ENCODE data around the gene PLCB2. TPM values are rescaled to one million over a fixed set of nuclear protein-coding genes. Genes with fewer than 3 reads are reported as not detected.

Gene PLCB2
- total RNA-seq, 1 experiment from 2014 or later = 0.92 TPM

DNA sequence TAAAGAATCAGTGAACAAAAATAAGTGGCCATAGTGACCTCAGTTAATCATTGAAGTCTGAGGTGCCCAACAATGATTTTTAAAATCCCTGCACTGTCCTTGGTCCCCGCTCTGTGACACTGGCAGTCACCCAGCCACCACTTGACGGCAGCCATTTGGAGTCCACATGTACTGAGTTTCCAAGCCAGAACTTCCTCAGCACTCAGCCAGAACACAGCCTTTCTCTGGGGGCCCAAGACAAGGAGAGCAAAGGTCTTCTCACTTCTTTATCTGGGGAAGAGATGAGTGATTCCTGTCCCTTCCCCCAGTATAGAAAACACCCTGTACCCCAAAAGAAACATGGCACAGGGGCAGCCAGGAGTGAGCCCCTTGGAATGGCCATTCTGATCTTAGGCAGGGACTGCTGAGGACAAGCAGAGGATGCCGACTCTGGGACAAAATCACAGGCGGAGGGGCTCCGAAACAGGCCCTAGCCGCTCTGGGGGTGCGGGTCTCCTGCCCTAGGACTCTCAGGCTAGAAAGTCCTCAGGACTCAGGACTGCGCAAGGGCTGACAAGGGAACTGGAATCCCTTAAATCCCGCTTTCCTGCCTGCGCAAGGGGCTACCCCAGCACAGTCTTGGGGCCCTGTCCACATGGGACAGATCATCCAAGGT lies 56.1 kb downstream of the PLCB2 start:
- DNase-seq = no peak
- no TSS peak for BruUV-seq (replicated peaks)

DNA sequence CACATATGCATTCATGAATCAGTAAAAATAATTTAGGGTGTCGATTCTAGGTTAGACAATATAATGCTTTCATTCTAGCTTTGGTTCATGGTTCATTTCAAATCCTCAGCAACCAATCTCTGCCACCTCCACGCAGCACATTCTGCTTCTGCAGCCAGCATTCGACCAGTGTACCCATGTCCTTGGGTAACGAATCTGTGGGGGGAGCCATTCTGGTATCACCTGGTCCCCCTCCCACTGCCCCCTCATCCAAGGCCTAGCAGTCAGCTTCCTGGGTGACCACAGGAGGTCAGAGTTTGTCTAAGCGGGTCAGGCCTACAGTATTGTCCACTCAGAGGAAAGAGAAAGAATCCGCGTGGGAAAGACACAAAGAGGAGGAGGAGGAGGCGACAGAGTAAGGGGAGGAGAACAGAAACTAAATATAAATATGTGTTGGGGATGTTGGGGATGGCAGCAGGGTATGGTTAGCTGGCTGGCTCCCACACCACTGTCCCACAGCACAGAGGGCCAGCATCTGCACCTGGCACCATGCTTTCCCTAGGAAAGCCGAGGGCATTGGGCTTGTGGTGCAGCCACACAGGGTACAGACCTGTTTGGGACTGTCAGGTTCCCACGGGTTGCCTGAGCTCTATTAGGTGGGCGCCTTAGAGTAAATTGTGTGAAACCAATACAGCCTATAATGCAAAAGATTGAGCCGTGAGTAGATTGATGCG lies 56.8 kb downstream of the PLCB2 start:
- intact Hi-C loops (cut with micrococcal nuclease; ENCODE audit: unreplicated experiment) = loop anchor here (10.0 kb wide), 1 partner anchor 146 kb away; the partner anchor contains the start of gene BMF
- Histone ChIP-seq H3K27ac (no peak overlapping the region), H3K9me3 (ENCODE audit: insufficient read depth, low read depth) (no peaks in the 10 kb centered on the region), H3K9me2 (ENCODE audit: insufficient read depth) (no peaks in the 10 kb centered on the region), H3K4me2 (no peak overlapping the region), H2AFZ (no peak overlapping the region), H3K36me3 (ENCODE audit: low read depth) (no peaks in the 10 kb centered on the region), H4K20me1 (ENCODE audit: insufficient read depth) (no peaks in the 10 kb centered on the region), H3K27me3 (ENCODE audit: insufficient read depth, low read depth) (no peaks in the 10 kb centered on the region), H3K4me1 (replicated peaks; ENCODE audit: insufficient read depth) (peaks cover 26% of the 10 kb centered on the region), H3K79me2 (ENCODE audit: low read depth) (no peaks in the 10 kb centered on the region), H3K4me3 (no peak overlapping the region), H3F3A (ENCODE audit: insufficient read depth, low read depth) (peaks cover 21% of the 10 kb centered on the region)
- no TSS peak for BruUV-seq (replicated peaks)
- no peak for DNase-seq
- no peak for TF ChIP-seq EZH2 (IDR thresholded peaks at IDR 0.05; ENCODE audit: low read depth)
- TF ChIP-seq, protein P1, sequence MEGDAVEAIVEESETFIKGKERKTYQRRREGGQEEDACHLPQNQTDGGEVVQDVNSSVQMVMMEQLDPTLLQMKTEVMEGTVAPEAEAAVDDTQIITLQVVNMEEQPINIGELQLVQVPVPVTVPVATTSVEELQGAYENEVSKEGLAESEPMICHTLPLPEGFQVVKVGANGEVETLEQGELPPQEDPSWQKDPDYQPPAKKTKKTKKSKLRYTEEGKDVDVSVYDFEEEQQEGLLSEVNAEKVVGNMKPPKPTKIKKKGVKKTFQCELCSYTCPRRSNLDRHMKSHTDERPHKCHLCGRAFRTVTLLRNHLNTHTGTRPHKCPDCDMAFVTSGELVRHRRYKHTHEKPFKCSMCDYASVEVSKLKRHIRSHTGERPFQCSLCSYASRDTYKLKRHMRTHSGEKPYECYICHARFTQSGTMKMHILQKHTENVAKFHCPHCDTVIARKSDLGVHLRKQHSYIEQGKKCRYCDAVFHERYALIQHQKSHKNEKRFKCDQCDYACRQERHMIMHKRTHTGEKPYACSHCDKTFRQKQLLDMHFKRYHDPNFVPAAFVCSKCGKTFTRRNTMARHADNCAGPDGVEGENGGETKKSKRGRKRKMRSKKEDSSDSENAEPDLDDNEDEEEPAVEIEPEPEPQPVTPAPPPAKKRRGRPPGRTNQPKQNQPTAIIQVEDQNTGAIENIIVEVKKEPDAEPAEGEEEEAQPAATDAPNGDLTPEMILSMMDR (conservative IDR thresholded peaks at IDR 0.05) = no peak
- ChIA-PET POLR2A (ENCODE audit: unreplicated experiment) (no interaction called here), CTCF (no interaction called here)

More for the DNA sequence above, 56.1 kb downstream of the PLCB2 start:
- H3K9me3 ChIP-seq (ENCODE audit: insufficient read depth, low read depth) = no peaks in the 10 kb centered on the region
- no peak overlapping the region for H3K4me3 ChIP-seq
- H2AFZ ChIP-seq = no peak overlapping the region
- peaks cover 21% of the 10 kb centered on the region for H3K4me1 ChIP-seq (replicated peaks; ENCODE audit: insufficient read depth)
- H3K27ac ChIP-seq = no peak overlapping the region
- H3K27me3 ChIP-seq (ENCODE audit: insufficient read depth, low read depth) = no peaks in the 10 kb centered on the region
- H3K79me2 ChIP-seq (ENCODE audit: low read depth) = no peaks in the 10 kb centered on the region
- no peaks in the 10 kb centered on the region for H3K36me3 ChIP-seq (ENCODE audit: low read depth)
- intact Hi-C loops (cut with micrococcal nuclease; ENCODE audit: unreplicated experiment) = loop anchor here (10.0 kb wide), 1 partner anchor 147 kb away; the partner anchor contains the start of gene BMF
- CTCF ChIA-PET = no interaction called here
- H3K4me2 ChIP-seq = no peak overlapping the region
- H3K9me2 ChIP-seq (ENCODE audit: insufficient read depth) = no peaks in the 10 kb centered on the region
- TF ChIP-seq, protein P1 (conservative IDR thresholded peaks at IDR 0.05) = no peak
- no peak for TF ChIP-seq EZH2 (IDR thresholded peaks at IDR 0.05; ENCODE audit: low read depth)
- H3F3A ChIP-seq (ENCODE audit: insufficient read depth, low read depth) = peaks cover 20% of the 10 kb centered on the region
- POLR2A ChIA-PET (ENCODE audit: unreplicated experiment) = no interaction called here
- no peaks in the 10 kb centered on the region for H4K20me1 ChIP-seq (ENCODE audit: insufficient read depth)

- ChIA-PET POLR2A (ENCODE audit: unreplicated experiment) (no interaction called here), CTCF (no interaction called here)
- intact Hi-C loops (cut with micrococcal nuclease; ENCODE audit: unreplicated experiment) = loop anchor here (10.0 kb wide), 1 partner anchor 145 kb away; the partner anchor contains the start of gene BMF
- Histone ChIP-seq H3K27me3 (ENCODE audit: insufficient read depth, low read depth) (no peaks in the 10 kb centered on the region), H3K9me2 (ENCODE audit: insufficient read depth) (no peaks in the 10 kb centered on the region), H4K20me1 (ENCODE audit: insufficient read depth) (no peaks in the 10 kb centered on the region), H3K36me3 (ENCODE audit: low read depth) (no peaks in the 10 kb centered on the region), H3K9me3 (ENCODE audit: insufficient read depth, low read depth) (no peaks in the 10 kb centered on the region), H3K79me2 (ENCODE audit: low read depth) (no peaks in the 10 kb centered on the region), H3K4me1 (replicated peaks; ENCODE audit: insufficient read depth) (peaks cover 32% of the 10 kb centered on the region), H3K4me3 (no peak overlapping the region), H3K4me2 (no peak overlapping the region; the same call in 1 of the 2 replicates), H3K27ac (no peak overlapping the region), H2AFZ (no peak overlapping the region), H3F3A (ENCODE audit: insufficient read depth, low read depth) (peaks cover 28% of the 10 kb centered on the region)
- TF ChIP-seq EZH2 (IDR thresholded peaks at IDR 0.05; ENCODE audit: low read depth) = no peak
- TF ChIP-seq, protein P1 (conservative IDR thresholded peaks at IDR 0.05) = no peak
- no peak for DNase-seq
- BruUV-seq (replicated peaks) = no TSS peak
Measured at GRCh38 chr15:40250304-40250656, 57.5 kb downstream of the PLCB2 start.
